DMS 273 (cell line): ENCODE results near the gene LILRB2.
"Not testable (repeated sequence)": the region's sequence is repeated elsewhere in the genome, so short reads cannot be mapped to it uniquely, and the experiment has no call there.

Source experiments
- DNase-seq: peaks from one replicate; lab custom pipeline; 2025; ENCODE audit not compliant: unreplicated experiment; lab: John Stamatoyannopoulos, UW

LILRB2 gene

DNA sequence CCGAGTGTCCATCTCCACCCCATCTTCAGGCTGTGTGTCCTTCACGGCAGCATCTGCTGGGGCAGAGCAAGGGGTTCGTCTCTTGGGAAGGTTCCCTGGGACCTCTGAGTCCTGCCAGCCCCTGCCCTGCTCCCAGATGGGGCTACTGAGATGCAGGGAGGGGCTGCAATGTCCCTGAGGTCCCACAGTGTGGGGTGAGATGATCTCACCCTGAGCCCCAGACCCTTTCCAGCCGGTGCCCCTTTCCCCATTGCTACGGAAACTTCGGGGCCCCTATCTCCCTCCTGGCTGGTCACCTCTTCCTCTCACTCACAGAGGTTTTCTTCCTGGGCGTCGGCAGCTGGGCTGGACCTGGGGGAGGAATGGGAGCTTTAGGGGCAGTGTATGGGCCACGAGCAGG is 5.0 kb downstream of the LILRB2 start:
- DNase-seq = no peak

DNA sequence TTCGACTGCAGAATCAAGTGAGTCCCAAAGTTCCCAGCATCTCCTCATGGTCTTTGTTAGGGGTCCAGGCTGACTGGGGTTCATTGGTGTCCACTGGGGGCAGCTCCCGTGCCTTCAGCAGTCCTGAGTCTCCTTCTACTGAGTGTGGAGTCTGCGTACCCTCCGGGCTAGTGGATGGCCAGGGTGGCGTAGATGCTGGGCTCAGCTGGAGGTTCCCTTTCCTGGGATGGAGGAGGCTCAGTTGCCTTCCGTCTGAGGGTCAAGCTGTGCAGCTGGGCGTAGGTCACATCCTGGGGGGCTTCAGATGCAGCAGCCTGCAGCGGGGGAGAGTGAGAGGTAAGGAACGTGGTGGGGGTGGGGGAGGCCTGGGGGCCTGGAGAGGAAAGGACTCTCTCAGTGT is 6.4 kb downstream of the LILRB2 start:
- DNase-seq = not testable (repeated sequence)

DNA sequence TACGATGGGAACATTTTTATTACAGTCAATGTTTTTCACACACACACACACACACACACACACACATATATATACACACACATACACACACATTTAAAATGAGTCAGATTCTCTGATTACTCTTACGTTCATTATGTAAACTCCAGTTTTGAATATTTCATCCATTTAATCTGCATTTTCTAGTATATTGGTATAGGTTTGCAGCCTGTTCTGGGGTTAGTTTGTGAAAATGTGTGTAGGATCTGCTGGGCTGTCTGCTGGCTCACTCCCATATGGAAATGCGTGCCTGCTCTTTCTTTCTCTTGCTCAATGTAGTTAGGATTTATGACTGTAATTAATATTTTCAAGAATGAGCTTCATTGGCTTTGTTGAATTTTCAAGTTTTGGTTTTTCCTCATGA is 7.1 kb downstream of the LILRB2 start:
- DNase-seq = no peak

DNA sequence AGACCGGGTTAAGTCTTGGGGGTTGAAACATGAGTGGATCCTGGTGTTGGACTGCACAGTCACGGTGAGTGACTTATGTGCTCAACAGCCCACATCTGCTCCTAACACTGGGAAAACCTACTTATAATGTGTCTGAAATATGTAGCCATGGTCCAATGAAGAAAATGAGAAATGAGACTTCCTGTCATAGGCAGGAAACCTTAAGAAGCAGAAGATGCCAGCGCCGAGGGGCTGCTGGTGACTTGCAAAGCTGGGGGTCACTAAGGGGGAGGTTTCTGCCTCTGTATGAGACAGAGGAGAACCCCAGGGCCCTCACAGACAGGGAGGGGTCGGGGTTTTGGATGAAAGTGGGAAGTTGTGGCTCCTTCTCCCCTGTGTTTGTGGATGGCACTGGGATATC is 8.7 kb downstream of the LILRB2 start:
- DNase-seq = not testable (repeated sequence)

DNA sequence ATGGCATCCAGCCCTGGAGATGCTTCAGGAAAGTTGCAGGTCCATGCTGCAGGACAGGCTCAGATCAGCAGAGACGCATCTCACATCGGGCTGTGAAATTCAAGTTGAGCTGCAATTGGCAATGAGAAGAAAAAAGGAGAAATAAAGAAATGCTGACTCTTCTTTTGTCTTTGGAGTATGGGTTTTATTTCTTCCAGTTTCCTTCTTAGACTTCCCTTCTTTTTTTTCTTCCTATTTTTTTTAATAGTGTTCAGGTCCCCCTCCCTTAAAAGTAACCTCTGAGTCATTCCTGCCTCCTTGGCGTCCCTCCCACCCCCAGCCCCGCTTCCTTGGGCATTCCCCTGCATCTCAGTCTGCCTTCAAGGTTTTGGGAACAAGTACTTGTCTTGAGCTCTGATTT is 9.3 kb downstream of the LILRB2 start:
- DNase-seq = not testable (repeated sequence)

DNA sequence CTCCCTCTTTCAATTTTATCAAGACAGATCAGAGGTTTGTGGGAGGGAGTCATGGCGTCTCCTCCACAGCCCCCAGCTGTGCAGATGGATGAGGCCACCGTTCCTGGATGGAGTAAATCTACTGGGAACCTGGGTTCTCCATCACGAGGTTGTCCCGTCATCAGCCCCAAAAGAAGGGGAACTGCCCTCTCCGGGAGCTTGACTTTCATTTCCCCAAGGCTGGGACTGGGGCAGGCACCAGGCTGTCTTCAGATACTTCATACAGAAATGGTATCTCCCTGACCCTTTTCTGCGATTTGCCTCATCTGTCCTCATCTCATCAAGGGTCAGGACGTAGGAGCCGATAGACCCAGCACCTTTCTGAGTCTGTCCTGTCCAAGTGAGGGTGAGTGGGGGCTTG is 9.8 kb downstream of the LILRB2 start:
- no peak for DNase-seq

DNA sequence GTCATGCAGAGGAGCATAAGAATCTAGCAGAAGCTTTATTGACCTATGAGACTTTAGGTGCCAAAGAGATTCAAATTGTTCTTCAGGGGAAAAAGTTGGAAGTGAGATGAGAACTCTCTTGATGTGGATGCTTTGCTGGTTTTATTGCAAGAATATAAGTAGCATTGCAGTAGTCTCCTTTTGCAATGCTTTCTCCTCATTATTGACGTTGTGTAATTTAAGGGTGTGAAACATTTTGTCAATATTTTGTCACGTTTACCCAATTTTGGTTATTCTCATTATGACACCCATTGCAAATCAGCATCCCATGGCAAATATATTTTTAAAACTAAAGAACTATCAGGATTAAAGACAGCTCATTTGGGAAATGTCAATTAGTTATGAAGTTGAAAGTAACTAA is 12.0 kb downstream of the LILRB2 start:
- DNase-seq = no peak

DNA sequence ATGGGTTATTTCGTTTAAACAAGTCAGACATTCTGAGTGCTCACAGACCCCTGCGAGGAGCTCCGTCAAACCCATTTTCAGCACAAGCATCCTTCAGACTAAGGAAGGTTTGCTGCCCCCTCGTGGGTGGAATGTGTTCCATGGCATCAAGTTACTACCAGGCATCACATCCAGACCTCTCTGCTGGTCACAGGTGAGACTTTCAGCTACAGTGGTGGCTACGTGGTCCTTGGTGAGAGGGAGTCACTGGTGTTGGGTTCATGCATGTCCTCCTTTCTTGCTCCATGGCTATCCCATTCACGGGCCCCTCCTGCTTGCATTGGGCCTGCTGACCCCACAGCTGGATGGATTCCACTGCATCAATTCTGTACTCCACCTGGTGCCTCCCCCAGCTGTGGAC is 14.8 kb downstream of the LILRB2 start:
- DNase-seq = peak; percentile 84

DNA sequence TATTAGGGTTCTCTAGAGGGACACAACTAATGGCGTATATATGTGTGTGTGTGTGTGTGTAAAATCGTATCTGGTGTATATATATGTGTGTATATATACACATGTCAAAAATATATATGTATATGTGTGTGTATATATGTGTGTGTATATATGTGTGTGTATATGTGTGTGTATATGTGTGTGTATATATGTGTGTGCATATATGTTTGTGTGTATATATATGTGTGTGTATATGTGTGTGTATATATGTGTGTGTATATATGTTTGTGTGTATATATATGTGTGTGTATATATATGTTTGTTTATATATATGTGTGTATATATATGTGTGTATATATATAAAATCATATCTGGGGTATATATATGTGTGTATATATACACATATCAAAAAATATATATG is 18.4 kb downstream of the LILRB2 start:
- no peak for DNase-seq

DNA sequence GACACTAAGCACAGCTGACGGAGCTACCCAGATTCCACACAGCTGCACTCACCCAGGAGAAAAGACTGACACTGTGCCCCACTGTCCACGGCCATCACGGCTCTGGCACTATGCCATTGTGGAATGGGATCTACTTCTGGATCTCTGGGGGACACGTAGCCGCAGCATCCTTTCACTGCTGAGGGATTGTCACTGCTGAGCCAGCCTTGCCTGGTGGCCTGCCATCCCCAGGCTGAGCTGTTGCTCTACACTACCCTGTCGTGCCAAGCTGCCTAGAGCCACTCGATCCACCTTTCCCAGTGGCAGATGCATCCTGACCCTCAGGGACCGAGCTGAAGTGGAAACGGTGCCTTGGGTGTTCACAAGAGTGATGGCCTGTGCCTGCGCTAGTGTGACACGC is 18.8 kb downstream of the LILRB2 start:
- no peak for DNase-seq

DNA sequence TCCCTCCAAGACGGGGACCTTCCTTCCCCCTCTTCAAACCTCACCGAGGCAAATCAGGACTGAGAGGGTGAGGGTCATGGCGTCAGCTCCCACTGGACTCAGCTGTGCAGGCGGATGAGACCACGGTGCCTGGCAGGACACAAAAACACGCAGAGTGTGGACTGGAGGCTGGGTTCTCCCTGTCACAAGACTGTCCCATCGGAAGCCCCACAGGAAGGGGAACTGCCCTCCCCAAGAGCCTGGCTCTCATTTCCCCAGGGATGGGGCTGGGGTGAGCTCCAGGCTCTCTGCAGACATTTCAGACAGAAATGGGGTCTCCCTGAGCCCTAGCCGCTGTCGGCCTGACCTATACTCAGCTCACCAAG is 23.8 kb downstream of the LILRB2 start, which contains the start of gene LILRB5:
Gene LILRB5 (minus strand): TSS at position 158 of the 365 bp plus-strand sequence. CDS start 80 bp downstream, at position 78.
- DNase-seq = no peak

DNA sequence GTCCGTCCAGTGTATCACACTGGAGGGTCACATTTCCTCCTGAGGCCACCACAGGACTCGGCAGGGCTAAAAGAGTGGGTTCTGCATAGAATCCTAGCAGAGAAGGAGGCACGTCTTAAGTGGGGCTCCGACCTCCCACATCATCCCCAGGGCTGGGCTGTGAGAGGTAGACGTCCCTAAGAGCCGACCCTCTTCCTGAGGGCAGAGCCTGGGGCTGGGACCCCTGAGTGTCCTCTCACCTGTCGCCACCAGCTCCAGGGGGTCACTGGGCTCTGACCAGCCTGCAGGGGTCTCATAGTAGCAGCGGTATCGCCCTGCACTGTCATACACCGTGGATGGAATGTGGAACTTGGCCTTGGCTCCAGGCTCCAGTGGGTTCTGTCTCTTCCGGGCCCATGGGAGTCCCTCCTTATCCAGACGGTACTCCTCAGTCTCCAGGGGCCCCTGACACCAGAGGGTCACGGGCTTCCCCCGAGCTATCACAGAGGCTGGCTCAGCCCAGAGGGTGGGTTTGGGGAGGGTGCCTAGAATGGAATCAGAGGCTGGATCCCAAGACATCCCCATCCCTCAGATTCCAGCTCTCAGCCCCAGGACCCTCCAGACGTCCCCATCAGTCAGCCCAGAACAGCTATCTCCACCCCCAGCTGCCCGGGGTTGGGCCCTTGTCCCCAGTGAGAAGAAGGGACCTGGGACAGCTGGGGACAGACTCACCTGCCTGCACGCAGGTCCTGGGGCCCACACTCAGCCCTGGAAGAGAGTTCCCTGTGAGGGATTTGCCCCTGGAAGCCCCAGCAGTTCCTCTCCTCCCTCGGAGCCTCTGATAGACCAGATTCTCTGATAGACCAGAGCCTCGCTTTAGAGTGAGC is 24.4 kb downstream of the LILRB2 start:
- no peak for DNase-seq

DNA sequence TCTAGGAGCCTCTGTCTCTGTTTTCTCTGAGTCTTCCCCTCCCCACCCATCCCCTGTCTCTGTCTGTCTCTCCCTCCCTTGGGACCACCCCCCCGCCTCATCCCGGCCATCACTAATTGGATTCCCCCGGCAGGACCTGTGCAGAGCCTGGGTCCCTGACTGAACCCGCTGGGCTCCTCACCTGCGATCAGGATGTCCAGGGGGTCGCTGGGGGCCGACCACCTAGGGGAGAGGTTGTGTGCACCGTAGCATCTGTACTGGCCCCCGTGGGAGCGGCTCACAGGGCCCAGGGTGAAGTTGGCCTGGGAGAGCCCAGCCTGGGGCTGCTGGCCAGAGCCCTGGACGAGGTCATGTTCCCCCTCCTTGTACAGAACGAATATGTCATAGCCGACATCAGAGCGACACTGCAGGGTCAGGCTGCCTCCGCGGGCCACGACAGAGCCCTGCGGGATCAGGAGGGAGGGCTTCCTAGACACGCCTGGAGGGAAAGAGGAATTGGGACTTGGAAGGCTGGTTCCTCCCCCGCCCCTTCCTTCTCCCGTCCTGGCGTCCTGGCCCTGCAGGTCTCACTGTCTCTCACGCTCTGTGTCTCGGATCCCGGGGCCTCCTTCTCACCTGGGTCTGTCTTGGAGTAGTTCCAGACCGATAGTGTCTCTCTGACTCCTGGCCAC is 25.7 kb downstream of the LILRB2 start:
- DNase-seq = no peak

DNA sequence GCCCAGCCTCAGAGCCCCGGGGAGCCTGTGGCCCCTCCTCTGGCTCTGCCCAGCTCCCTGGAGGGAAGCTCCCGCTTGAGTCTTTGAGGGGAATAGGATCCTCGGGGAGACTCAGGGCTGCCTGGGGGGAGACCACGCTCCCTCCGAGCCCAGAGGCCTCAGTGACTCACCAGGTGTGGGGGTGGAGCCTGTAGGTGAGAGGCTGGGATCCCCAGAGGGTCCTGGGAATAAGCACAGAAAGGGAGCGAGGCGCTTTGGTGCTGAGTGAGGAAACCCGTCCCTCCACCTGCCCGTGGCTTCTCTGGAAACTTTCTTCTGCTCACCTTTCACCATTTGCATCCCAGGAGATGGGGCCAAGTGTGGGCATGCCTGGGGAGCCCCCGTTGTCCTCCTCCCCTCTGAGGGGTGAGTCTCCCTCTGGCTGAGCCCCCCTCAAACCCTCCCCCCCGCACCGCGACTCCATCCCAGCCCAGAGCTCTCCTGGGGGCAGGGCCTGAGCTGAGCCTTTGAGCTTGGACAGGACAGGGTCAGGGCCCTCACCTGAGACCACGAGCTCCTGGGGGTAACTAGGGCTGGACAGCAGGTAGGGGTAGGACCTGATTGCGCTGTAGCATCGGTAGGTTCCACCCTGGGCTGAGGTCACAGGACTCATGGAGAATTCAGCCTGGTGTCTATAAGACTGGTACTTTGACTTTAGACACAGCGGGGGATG is 26.6 kb downstream of the LILRB2 start:
- DNase-seq = no peak

DNA sequence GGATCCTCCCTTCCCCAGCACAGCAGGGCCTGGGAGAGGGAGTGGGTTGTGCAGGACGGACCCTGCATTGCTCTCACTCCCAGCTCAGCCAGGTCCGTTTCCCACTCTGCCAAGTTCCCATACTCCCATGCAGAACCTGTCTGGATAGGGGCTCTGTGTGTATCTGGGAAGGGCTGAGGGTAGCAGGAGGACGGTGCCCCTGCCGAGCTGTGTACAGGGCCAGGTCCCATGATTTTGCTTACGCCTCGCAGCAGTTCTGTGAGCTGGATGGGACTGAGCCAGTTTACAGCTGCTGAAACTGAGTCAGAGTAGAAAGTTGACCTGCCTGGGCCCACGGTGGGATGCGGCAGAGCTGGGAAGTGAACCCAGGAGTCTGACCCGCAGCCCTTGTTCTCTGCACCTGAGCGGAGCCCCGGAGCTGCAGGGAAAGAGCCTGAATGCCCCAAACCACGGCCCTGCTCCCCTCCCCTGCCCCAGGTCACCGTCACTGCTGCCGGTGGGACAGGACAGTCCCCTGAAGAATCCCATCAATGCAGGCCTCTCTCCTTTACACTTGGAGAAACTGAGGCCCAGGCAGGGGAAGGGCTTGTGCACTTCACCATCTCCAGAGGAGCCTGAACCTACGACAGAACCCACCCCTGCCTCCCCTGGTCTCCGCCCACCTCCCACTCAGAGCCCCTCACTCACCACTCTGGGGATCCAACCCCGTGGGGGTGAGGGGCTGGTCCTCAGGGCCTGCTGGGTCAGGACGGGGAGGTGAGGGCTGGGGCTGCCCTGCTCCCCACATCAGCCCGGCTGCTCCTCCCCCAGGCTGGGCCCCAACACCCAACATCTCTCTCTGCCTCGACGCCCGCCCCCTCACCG is 27.3 kb downstream of the LILRB2 start:
- no peak for DNase-seq

DNA sequence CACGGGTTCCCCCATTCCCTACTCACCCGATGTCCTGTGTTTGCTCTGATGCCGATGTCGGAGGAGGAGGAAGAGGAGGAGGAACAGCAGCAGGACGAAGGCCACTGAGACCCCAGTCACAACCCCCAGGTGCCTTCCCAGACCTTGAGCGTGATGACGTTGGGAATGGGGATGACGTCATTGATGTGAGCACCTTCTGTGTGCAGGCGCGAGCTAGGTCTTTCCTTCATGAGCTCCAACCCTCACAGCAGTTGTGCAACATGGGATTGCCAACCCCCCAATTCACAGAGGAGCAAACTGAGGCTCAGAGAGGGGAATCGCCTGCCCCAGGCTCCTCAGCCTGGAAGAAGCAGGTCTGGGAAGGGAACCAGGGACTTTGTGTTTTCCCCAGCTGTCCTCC is 28.1 kb downstream of the LILRB2 start:
- no peak for DNase-seq

DNA sequence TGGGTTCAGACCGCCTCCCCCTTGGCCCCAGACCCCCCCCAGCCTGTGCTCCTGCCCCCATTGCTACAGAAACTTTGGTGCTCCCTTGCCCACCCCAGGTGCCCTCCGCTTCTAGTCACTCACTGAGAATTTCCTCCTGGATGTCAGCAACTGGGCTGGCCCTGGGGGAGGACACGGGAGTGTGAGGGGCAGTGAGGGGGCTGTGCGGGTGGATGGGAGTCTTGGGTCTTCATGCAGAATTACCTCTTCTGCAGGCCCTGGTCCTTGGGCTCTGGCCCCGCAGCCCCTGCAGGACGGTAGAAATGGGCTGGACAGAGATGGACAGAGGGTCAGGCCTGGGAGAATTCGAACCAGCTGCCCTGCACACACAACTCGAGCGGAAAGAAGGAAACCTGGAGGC is 28.7 kb downstream of the LILRB2 start:
- no peak for DNase-seq

DNA sequence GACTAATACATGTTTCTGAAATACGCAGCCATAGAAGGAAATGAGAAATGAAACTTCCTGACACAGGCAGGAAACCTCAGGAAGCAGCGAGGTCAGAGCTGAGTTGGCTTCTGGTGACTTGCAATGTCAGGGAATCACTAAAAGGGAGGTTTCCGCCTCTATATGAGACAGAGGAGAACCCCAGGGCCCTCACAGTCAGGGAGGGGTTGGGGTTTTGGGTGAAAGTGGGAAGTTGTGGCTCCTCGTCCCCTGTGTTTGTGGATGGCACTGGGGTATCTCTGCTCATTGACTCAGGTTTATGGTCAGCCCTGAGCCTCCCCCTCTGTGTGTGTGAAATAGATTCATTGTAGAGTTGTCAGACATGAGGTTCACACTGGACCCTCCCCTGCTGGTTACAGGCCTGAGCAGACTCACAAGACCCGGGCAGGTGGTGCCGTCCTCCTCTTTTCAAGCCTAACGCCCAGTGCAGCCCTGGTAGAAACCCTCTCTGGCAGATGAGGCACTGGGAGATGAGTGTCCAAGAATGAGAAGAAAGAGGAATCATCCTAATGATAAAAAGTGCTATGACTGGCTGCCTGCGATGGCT is 32.8 kb downstream of the LILRB2 start:
- DNase-seq = no peak

DNA sequence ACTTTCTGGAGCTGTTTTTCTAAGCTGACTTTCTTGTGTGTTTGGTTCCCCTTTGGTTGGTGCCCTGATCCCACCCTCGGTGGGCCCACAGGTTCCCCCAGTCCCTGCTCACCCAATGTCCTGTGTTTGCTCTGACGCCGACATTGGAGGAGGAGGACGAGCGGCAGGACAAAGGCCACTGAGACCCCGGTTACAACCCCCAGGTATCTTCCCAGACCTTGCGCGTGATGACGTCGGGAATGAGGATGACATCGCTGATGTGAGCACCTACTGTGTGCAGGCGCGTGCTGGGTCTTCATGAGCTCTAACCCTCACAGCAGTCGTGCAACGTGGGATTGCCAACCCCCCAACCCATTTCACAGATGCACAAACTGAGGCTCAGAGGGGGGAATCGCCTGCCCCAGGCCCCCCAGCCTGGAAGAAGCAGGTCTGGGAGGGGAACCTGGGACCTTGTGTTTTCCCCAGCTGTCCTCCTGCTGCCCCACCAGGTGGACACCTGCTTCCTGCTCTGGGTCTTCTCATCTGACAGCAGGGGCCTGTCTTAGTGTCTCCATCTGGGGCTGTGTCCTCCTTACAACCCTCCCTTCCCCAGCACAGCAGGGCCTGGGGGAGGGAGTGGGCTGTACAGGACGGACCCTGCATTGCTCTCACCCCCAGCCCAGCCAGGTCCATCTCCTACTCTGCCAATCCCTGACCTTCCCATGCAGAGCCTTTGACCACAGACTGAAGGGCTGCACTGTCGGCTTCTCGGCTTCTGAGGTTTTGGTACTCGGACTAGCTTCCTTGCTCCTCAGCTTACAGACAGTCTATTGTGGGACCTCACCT is 33.6 kb downstream of the LILRB2 start:
- no peak for DNase-seq

DNA sequence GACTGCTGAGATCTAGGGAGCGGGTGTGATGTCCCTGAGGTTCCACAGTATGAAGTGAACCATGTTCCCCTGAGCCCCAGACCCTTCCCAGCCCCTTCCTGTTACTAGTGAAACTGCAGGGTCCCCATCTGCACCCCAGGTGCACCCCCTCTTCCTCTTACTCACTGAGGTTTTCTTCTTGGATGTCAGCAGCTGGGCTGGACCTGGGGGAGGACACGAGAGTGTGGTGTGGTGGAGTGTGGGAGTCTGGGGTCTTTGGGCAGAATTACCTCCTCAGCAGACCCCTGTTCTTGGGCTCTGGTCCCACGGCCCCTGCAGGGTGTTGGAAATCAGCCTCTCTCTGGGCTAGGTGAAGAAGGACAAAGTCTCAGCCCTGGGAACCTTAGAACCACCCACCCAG is 35.0 kb downstream of the LILRB2 start:
- DNase-seq = no peak
